GM18858 (cell line): ENCODE data around the gene TUBE1.

ENCODE experiments used
- ATAC-seq: cut with Tn5 transposase; IDR thresholded peaks from one replicate; pipeline ENCODE4 v1.9.1; 2021; ENCODE audit not compliant: unreplicated experiment

The TUBE1 gene

DNA sequence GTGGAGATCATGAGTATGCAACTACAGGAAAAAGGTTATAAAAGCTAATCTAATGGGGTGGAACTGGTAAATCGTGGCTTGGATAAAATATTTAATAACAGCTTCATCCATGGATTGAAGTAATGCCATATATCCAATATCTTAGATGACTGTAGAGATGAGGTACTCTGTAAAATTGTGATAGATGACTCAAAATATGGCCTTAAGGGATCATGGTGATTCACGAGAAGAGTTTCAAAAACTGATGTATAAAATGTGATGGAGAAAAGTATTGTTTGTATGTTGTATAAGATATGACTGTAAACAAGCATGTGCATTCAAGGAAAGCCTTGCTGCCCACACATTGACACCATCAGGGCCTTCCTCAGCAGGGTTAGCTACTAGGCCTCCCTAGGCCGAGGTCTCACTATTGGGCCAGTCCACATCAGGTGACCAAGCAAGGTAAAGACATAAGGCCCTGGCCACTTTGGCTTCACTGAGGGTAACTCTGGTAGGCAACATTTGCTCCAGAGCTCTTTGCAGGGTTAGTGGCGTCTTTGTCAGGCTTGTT is 51.1 kb downstream of the TUBE1 start:
- no peak for ATAC-seq

GRCh38 chr6:112034616-112034995 is 52.7 kb downstream of the TUBE1 start:
- ATAC-seq: no peak

GRCh38 chr6:112033791-112034615 is 53.3 kb downstream of the TUBE1 start:
- ATAC-seq: no peak

DNA sequence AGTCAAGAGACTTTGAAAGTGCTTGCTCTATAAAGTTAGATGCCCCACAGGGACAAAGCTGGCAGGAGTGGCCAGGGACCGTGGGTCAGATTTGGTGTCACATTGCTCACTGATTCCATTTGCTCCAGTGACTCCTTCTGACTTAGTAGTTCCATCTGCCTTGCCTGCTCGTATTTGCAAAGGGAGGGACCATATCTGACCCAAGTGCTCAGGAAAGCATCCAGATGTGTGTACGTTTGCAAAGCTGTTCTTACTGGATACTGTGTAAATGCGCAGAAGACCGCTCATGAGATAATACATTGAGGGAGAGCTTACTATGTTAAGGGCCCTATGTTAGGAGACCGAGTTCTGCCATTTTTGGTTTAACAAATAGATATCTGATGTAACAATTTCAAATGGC is 54.6 kb downstream of the TUBE1 start:
- ATAC-seq: no peak

DNA sequence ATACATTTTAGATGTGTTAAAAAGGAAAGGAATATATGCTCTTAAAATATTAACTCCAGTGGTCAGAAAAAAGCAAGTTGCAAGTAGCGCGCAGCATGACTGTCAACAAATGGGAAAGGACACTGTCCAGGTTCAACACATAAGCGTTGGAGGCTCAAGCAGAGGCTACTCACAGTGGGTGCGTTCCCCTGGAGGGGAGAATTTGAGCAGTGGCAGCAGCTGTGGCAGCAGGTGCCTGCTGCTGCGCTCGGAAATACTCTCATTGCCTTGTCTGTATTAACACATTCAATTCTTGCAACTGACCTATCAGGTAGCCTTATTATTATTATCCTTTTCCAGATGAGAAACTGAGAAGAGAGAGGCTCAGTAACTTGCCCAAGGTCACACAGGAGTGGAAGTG is 55.3 kb downstream of the TUBE1 start:
- ATAC-seq: no peak

DNA sequence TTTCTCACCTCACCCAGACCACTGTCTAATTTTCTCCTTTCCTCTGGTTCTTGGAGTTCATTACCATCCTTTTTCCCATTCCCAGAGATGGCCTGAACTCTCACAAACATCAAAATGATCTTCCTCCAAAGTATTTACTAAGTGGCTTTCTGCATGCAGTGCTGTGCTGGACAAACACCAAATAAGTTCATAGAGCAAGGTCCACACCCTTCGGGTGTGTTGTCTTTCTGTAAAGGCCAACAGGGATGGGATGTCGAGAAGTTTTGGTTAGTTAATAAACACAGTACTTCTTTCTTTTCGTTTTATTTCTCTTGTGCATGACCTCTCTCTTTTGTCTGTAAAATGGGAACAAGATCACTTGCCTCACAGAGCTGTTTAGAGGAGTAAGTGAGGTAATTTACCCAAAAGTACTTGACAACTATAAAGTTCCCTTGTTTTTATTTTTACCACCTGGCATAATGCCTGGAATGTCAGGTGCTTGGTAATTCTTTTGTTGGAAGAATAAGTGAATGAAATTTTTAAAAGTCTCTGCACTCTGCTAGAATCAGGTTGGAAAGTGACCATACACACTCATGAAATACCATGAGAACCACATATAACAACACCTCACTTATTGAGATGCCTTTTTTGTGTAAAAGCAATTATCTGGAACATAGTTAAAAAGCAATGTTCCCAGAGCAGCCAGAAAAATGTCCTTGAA is 56.2 kb downstream of the TUBE1 start:
- ATAC-seq: no peak

DNA sequence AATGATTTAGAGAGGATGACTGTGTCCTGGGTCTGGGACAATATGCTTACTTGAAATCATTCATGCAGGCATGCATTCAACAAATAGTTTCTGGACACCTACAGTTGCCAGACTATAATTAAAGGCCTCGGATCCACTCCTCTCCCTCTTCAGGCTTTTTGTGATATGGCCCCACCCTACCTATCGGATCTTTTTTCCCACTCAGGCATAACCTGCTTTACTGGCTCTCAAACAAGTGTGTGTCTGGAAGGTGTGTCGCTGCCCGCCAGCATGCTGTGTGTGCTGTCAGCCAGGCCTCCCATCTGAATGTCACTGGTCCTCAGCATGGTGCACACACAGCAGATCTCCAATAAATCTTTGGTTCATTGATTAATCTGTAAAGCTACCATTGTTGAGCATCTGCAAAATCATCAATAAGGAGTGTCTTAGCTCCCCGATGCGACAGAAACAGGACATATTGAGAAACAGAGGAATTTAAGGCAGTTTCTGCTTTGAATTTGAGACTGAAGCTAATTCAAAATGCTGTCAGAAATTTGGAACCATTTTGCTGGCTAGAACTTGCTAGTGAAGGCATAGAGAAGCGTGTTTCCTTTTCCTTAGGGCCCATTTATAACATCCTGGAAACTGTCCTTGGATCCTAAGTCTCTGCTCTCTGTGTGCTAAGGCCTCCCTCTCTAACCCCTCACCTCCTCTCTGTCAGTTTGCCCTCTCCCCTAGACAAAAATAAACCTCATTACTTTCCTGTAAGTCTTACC is 56.9 kb downstream of the TUBE1 start:
- no peak for ATAC-seq

- no peak for ATAC-seq
These were observed 58.0 kb downstream of the TUBE1 start for GRCh38 chr6:112029045-112029822.

DNA sequence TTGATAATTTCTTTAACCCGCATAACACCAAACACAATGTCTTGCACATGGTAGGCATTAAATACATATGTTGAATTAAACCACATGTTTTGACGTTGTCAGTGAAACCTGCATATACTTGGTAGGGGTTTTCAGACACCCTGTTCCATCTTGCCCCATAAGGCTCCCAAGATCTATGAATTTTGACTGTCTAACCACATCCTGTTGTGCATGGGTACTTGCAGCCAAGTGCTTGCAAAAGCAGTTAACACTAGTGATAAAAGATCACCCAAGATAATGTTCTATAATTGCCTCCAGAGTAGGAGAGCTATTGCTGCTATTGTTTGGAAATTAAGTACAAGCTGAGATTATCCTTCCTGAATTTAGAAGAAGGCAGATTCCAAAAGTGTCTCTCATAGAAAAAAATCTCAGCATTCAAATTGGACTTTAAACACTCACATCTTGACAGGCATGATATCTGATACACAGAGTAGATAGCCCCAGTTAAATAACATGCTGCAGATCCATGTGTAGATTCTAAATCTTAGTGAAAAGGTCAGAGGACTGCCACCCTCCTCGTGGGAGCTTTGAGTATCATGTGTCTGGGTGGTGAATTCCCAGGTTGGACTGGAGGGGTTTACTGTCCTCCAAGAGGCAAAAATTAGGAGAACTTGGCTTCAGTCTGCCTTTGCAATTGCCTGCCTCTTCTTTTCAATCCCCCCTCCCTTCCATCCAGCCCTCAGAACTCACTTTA is 59.2 kb downstream of the TUBE1 start:
- ATAC-seq: no peak

DNA sequence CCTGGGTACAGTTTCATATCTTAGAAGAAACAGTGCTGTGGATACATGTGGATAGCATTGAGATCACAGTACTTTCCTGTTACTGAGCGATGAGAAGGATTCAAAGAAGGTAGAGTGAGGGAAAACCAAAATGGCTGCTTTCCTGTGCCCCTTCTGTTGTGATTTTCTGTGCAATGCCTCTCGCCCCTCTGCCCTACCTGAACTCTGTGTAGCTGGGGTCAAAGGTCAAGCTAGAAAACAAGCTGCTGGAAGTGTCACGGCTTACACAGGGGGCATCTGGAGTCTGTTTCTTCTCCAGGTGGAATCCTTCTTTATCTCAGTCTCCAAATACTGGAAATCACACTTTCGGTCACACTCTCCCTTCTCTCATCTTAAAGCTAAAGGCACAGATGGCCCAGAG is 60.3 kb downstream of the TUBE1 start:
- no peak for ATAC-seq

GRCh38 chr6:112024464-112024863 is 62.8 kb downstream of the TUBE1 start:
- no peak for ATAC-seq

DNA sequence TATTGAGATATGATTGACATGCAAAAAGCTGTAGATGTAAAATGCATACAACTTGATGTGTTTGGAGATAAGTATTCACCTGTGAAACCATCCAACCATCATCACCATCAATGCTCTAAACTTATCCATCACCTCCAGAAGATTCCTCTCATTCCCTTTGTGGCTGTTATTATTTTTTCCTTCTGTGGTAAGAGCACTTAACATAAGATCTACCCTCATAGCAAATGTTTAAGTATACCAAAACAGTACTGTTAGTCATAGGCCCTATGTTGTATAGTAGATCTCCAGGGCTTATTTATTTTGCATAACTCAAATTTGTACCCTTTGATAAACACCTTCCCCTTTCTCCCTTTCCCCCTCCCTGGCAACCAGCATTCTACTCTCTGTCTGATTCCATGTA is 64.5 kb downstream of the TUBE1 start:
- ATAC-seq: no peak

- ATAC-seq: no peak
These were observed 65.5 kb downstream of the TUBE1 start for GRCh38 chr6:112021691-112022310.
